Stimulated activated CD8-positive, alpha-beta memory T cell treated with anti-CD3 and anti-CD28 coated beads, Interleukin-2, amount 100 ng/mL, for 48 hours (primary cell): ENCODE results near the gene TNXB.
"Not testable (repeated sequence)": the region's sequence is repeated elsewhere in the genome, so short reads cannot be mapped to it uniquely, and the experiment has no call there.

Experiments
- DNase-seq, 2 donors: peaks; one replicate each; pipeline ENCODE4 v3.0.0-alpha.2; 2020; ENCODE audit warnings: low read depth in 2 of 2

The TNXB gene

DNA sequence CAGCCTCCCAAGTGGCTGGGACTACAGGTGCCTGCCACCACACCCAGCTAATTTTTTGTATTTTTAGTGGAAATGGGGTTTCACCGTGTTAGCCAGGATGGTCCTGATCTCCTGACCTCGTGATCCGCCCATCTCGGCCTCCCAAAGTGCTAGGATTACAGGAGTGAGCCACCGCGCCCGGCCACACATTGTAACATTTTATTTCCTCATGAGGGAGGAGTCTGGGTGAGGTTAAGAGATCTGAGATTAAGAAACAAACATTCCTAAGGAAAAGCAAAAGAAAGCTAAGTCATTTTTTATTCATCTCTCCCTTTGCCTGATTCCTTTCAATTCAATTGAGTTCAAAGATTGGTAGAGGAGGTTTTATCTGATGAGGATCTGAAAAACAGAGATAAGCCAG is 35.1 kb upstream of the TNXB start:
- DNase-seq, result not testable (repeated sequence)

DNA sequence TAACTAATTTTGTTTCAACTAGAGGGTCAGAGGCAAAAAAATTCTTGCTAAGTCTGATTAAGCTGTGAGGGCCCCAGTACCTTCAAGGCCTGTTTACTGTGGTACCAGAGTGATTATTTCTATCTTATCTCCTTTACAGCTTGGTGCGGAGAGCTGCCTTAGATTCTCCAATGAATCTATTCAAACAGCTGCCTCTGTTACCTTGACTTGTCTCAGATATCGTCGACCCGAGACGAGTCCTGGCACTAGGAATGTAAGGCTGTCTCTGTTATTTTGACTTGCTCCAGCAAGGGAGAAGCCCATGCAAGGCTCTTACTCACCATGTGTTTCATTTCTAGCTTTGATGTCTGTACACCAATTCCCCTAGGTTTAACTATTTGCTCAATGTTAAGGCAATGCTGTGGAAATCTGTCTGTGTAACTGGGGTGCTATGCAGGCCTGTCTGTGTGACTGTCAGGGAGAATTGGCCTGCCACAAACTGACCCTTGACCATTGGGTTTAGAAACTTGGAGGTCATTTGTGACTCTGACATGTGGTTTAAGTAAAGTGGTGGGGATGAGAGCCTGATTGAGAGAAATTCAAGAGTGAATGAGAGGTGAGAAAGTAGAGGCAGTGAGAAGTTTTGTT is 31.4 kb upstream of the TNXB start:
- no peak for DNase-seq

DNA sequence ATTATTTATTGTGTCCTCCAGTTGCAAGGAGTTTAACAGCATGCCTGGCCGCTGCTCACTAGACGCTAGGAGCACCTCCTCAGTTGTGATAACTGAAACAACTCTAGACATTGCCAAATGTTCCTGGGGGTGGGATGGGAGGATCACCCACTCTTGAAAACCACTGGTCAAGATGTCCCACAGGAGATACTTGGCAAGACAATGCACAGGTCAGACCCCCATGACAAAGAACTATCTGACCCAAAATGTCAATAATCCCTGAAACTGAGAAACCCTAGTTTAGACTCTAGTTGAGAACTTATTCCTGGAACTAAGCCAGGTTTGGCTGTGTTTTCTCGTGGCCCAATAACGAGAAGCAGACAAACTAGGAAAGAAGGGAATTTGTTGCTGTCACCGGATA is 30.5 kb upstream of the TNXB start:
- DNase-seq, result no peak

DNA sequence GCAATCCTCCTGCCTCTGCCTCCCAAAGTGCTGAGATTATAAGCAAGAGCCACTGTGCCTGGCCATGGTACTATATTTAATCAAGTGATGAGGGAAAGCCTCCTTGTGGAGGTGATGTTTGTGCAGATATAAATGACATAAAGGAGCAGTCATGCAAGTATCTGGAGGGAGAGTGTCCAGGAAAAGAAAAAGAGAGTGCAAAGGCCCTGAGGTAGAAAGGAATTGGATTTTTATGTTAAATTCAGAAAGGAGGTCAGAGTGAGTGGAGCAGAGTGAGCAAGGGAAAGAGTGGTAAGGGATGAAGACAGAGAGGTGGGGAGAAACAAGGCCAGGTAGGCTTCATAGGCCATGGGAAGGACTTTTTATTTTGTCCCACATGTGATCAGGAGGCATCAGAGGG is 28.3 kb upstream of the TNXB start:
- DNase-seq, result no peak

DNA sequence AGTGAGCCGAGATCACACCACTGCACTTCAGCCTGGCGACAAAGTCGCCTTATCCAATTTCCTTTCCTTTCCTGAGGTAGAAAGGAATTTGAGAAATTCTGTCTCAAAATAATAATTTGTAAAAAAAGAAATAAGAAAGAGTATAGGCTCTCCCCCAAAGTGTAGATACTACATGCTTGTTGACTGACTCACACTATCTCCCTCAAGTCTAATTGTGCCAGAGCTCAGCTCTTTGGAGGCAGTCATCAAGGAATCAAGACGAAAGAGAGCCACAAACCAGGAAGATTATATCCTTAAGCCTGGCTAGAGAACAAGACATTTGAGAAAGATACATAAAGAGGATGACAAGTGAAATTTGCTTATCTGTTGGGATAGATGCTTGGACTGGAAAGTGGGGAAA is 24.6 kb upstream of the TNXB start:
- DNase-seq, result no peak

DNA sequence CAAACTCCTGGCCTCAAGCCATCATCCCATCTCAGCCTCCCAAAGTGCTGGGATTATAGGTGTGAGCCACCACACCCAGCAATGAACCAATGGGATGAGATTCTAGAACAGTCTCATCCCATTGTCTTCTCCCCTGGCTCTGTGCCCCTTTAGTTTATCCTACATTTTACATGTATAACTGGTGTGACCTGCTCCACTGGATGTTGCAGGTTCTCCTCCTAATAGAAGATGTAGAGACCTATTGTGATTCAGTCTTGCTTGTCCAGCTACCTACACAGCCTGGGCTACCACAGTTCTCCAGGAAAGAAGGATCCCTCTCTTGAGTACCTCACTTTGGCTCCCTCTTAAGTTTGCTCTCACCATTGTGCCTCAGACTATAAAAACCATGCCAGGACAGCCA is 23.0 kb upstream of the TNXB start:
- no peak for DNase-seq

DNA sequence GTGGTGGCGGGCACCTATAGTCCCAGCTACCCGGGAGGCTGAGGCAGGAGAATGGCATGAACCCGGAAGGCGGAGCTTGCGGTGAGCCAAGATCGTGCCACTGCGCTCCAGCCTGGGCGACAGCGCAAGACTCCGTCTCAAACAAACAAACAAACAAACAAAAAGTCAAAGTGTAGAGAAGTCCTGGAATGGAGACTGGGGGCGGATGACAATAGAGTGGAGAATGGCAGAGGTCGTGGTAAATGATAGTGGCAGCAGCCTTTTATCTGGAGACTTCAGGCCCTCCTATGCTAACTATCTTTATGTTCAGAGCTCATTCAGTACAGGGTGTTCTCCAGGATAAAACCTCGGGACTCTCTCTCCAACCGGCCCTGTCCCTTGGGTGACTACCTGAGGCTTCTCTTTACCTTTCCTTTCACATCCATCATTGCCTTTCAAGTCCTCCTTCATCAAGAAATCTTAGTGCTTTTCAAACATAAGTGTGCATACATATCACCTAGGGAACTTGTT is 22.4 kb upstream of the TNXB start:
- DNase-seq, result no peak

DNA sequence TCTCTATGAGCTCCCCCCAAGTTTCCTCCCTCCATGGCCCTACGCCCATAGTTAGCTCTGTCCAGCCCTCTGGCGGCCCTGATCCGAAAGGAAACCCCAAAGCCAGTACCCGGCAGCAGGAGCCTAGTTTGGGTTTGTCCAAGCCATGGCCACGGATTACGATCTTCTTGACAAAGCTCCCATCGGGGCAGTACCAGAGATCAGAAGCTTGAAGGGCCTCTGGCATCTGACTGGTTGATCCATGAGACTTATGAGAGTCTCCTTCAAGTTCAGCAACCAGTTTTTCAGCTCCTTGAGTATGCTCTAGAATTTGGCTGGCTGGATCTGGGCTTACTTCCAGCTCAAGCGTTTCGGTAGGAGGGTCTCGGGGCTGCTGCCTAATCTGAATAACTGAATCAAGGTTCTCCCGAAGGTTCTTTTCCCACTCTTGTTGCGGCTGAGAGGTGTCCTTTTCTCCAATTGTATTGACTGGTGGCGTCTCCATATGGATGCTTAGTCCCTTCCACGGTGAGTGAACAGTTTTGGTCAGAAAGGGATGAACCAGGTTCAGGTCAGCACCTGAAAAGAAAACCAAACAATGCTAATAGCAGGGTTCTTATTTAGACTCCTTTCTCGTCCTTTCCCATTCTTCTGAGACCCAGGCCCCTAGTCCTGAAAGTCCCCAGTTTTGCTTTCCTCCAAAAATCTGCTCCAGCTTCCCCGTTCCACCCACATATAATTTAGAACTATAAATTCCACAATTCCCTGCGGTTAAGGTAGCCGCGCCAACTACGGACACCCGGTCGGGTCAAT is 20.4 kb upstream of the TNXB start:
- DNase-seq, result no peak

DNA sequence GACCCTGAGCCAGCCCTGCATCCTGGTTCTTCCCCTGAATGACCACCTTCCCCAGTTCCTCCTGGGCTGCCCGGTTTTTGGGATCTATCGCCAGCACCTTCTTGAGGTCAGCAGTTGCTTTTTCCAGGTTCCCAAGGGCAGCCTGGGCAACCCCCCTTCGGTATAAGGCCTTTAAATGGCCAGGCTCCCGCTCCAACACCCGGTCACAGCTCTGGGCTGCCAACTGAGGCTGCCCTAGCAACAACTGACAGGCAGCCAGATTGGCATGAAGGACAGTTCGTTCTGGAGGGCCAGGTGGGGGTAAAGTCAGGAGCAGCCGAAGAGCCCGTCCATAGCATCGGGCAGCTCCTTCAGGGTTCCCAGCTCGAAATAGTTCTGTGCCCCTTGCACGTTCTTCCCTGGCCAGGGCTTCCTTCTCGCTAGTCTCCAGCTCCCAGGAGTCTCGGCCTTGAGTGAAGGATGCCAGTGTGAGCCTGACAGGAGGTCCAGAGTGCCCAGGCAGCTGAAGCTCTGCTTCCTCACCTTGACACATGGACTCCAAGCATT is 19.7 kb upstream of the TNXB start:
- DNase-seq, result no peak

DNA sequence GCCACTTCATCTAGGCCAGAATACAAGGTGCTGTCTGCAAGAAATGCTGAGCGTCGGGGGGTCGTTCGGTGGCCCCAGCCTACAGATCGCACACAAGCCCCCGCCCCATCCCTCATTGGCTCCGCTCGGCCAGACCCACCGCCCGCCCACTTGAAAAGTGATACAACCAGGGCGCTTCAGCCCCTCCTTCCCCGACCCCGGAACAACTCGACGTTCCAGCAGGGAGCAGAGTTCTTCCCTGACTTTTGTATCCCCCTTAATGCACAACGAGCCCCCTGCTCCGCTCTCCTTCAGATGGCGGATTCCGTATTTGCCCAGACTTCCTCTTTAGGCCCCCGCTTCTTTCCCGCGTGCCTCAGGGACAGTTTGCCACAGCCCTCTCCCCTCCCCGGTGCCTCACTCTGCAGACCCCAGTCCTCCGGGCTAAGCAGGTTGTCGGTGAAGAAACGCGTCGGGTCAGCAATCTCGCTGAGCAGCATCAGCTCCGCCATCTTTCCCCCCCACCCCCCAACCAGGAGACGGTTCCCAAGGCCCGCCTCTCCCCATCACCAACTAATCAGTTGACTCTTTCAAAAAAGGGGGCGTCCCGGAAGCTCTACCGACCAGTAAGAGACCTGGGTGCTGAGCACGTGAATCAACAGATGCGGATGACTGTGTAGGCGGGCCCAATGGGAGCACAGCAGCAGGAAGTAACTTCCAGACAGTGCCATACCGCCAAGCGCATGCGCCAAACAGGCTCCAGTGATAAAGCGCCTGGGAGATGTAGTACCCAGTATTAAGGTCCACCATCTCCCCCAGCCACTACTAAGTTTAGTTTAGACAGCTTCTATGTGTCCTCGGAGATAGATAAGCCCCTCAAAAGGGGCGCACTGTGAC is 18.8 kb upstream of the TNXB start, which contains the start of gene ATF6B:
Gene ATF6B, minus strand, starts transcription at position 530 of the 876 bp plus-strand sequence. Its CDS starts 39 bp downstream, at position 491.
- DNase-seq, result peak; percentile 91 to 94

DNA sequence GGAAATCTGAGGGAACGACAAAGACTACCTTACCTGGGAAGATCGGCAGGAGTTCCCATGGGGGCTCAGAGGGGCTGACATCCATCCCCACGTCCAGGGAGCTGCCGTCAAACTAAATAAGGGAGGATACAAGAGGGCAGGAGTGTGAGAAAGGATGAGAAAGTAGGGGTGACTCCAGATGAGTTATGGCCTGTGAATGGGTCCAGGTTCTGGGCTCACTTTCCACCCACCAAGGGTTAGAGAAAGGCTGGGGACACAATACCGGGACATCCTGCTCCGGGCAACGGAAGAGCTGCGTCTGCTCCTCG is 18.2 kb upstream of the TNXB start:
- DNase-seq, result no peak

DNA sequence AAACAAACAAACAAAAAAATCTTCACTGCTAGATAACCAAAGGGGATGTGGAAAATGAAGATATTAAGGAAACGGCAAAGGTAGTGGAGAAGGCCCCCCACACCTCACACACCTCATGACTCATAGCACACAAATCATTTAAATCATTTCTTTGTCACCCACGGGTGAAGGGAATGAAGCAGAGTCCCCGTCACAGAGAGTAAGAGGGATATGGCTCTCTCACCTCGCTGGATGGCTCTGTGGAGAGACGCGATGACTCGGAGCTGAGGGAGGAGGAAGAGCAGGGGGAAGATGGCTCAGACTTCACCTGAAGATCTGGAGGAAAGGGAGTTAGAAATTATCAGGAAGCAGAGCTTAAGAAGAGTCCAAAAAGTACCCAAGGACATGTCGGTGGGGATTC is 17.7 kb upstream of the TNXB start:
- DNase-seq, result no peak

DNA sequence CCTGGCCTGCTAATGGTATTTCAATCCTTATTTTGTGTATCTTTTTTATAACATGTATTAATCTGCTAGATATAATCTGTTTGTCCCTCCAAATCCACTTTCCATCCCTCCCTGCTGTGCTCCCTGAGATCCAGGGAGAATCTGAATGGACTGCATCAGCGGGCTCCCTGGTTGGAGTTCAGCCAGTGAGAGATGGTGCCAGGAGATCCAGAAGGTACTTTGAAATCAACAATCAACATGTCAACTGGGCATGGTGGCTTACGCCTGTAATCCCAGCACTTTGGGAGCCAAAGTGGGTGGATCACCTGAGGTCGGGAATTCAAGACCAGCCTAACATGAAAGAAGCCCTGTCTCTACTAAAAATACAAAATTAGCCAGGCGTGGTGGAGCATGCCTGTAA is 14.5 kb upstream of the TNXB start:
- DNase-seq, result no peak

DNA sequence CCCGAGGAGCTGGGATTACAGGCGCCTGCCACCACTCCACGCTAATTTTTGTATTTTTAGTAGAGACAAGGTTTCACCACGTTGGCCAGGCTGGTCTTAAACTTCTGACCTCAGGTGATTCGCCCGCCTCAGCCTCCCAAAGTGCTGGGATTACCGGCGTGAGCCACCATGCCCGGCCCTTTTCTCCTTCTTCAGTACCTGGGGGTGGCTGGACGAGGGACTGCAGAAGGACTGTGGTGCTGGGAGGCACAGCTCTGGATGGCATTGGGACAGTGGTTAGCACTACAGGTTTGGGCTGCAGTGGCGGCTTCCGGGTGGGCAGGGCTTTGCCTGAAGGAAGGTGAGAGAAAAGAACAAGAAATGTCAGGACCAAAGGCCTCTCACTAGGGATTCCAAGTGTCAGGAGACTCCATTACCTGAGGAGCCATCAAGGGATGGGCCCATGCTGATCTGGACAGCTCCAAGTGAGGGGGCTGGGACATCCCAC is 11.5 kb upstream of the TNXB start:
- no peak for DNase-seq

DNA sequence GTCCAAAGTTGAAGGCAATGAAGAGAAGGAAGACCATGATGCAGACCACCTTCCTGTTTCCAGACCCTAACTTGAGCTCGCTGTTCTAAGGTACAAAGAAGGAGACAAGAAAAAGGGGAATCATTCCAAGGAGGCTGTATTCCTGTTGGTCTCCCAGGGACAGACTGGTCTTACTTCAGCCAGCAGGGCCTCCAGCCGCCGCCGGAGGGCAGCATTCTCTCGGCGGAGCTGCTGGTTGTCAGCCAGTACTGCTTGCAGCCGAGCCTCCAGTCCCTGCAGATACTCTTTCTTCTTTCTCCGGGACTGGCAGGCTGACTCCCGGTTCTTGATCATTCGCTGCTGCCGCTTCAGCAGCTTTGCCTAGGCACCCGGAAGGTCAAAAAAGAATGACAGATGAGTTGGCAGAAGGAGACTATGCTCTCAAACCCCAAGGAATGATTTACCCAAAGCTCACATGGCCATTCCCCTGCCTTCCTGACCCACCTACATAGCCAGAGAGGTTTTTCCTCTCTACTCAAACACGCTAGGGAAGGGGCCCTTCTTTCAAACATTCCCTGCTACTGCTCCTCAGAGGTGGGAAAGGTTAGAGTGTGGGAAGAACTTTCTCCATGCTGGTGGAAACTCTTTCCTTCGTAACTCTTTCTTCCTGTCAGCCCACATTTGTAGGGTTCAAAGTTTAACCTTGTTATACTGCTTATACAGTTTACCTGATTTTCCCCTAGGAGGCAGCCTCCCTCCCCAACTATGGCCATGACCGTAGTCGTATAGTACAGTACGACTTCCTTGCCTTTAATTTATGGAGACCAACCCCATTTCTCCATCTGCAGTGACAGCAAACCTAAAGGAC is 9.9 kb upstream of the TNXB start:
- peak; percentile 54 to 57 for DNase-seq

DNA sequence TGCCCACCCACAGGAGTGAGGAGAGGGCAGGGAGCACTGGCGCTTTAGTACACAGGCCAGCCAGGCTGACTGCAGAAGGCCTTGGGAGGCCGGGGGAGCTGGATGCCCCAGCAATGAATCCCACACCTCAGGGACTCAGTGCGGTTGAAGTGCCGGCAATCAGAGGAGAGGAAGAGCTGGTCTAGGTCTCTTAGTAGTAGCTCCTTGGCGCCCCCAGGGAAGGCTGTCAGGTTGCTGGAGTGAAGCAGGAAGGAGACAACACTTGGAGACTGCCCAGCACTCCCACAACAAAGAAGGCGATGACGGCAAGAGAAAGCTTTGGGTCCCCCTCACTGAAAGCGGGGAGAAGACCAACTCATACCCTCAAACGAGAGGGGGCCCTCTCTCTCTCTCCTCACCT is 8.3 kb upstream of the TNXB start:
- DNase-seq, result no peak

DNA sequence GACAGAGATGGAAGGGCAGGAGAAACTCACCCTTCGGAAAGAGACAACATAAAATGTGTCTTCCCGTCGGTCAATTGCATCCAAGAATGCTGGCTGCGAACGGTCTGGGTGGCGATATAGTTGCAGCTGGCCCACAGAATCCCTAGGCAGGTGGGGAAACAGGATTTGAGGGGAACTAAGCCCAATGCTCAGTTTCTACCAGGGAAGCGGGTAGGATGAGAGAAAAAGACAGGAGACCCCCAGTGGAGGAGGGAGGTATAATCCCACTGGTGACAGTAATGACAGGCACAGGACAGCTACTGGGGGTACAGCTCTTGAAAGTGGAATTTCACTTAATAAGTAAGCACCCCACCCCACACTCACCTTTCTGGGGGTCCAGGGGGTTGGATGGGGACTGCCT is 7.5 kb upstream of the TNXB start:
- no peak for DNase-seq

DNA sequence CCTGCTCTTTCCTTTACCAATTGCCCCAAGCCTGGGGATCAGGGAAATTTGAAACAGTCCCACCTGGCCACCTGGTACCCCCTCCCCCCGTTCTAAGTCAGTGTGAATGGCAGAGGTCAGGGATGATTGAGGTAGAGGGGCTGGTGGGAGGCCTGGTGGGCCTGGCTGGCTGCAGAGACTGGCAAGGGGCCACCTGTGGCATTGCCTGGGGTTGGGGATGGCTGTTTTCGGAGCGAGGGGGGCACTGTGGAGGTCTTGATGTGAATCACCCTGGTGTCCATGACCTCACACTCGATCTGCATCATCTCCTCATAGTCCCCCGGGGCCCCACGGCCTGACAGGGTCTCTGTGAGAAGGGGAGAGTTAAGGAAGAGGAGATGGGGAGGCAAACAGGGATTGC is 6.5 kb upstream of the TNXB start:
- DNase-seq, result no peak

DNA sequence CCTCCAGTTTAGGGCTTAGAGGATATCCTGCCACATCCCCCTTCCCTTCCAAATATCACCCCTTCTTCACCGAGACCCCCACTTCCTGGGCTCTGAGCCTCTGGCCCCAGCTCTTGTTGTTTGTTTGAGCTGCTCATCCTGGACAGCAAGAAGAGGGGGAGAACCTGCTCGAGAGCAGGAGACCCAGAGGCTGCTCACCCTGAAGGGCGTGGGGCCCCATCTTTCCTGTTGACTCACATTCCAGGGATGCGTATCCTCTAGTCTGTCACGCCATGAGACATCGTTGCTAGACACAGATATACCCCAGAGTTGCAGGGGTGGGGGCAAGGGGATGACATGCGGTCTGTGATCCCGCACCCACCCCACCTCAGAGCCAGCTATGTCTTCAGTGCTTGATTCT is 5.7 kb upstream of the TNXB start:
- no peak for DNase-seq

DNA sequence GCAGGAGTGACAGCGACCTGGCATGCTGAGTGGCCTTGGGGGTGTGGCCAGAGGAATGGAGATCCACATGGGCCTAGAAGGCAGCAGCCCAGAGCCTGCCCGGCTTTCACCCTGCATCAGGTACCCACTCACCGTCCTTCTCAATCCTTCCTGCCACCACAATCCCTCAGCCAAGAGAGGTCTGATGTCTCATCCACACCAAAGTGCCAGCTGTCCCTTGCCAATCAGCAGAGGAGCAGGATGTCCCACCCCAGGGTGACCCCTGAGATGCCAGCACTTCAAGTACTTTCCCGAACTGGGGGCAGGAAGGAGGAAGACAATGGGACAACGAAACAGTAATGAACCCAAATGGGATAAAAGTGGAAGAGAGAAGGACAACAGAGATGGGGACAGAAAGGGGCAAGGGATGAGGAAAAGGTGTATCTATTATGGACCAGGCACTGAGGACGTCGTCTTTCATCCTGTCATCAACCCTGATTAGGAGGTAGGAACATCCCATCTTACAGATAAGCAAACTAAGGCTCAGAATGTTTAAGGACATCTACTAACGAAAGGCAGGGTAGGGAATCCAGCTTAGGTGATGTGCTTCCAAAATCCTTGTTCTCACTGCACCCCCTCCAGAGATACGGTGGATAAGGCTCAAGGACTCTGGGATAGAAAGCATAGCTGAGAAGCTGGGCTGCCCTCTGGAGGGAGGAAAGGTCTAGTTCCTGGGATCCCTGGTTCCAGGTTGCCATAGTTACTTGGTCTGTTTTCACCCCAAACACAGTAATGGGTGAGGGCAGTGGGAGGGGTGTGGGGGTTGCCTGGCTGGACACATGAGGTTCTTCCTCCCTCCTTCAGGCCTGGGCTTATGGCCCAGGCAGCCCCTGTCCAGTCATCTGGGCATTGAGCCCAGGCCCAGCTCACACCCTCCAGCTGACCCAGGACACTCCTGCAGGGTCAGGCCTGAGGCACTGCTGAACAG is 4.5 kb upstream of the TNXB start:
- DNase-seq, result no peak
